CD4-positive, alpha-beta T cell treated with Interleukin-4 for 1 hour (primary cell): Measurements from ENCODE around the gene CCHCR1.

Experiments used
- DNase-seq, 2 donors: peaks; one replicate each; pipeline ENCODE4 v3.0.0-alpha.2; 2020 to 2022

Gene CCHCR1

GRCh38 chr6:31158863-31159855, 1.6 kb upstream of the CCHCR1 start:
- DNase-seq, result no peak

DNA sequence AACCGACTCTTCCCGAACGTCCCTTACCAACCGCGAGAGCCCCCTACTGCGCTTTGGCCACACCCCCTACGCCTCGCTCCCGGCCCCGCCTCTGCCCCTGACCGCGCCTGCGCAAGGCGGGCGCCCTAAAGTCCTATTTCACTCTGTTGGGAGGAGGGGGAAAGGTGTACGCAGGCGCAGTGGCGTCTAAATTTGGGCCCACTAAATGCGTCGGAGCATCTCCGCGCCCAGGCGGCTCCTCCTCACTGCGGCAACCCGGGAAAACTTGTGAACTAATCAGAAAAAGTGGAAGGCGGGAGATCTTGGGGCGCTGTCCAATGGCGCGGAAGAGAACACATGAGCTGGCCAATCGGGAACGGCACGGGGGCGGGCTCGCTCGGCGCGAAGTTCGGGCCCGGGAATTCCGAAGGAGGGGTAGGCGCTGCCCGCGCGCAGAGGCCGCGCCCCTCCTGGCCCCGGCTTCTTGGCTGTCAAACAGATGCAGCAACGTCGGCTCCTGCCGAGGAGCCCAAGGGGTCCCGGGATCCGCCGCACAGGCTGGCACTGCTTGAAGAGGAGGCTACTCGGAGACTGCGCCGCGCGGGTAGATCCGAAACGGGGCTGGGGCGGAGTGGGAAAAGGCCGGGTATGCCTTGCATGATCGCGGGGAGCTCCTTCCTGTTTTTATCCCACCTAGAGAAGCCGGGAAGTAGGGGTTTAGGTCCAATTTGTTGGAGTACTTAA, 699 bp upstream of the CCHCR1 start, which contains the start of gene TCF19:
Gene TCF19, plus strand, starts transcription at position 450 of the 723 bp plus-strand sequence. CDS start 881 bp downstream, outside the sequence.
- peak; percentile 99 for DNase-seq

- DNase-seq, result no peak
Observed at GRCh38 chr6:31156641-31157040, 961 bp downstream of the CCHCR1 start.

GRCh38 chr6:31154436-31154835, 3.2 kb downstream of the CCHCR1 start:
- no peak for DNase-seq

- no peak for DNase-seq
Observed at GRCh38 chr6:31152781-31153180, 4.8 kb downstream of the CCHCR1 start.

DNA sequence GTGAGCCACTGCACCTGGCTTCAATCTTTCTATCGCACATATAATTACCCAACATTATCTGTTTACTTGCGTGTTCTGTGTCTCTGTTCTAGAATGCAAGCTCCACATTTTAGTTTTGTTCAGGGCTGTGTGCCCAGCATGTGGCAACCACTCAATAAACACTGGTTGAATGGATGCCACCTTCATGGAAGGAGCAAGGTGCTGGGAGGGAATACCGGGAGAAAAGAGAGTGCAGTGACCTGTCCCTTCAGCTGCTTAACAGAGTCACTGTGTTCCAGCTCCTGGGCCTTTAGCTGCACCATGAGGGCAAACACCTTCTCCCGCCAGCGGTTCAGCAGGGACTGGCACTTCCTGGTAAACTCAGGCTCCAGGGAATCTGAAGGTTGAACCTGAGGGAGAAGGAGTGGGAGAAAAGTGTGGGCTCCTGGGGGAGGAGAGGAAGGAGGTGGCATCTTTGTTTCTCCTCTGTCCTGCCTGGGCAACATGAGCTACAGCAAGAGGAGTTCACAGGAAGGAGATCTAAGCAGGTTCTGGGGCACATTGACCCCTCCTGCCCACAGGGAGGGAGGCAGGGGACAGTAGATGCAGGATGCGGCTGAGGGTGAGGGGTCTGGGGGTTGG, 7.7 kb downstream of the CCHCR1 start:
- no peak for DNase-seq

GRCh38 chr6:31145386-31145785, 12.2 kb downstream of the CCHCR1 start:
- no peak for DNase-seq

DNA sequence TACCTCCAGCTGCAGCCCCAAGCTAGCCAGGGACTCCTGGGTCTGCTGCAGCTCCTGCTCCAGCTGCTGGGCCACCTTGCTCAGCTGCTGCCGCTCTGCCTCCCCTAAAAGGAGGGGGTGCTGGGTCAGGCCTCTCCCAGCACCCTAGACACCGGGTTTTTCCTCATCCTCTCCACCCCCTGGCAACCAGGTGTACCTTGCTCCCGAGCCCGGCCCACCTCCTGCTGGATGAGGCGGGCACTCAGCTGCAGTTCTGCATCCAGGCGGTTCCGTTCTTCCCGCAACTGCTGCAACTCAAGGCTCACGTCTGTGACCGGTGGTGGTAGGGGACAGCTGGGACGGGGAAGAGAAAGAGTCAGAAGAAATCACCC, 12.6 kb downstream of the CCHCR1 start:
- DNase-seq, result no peak

- DNase-seq, result no peak
Observed at GRCh38 chr6:31144296-31144969, 13.2 kb downstream of the CCHCR1 start.

GRCh38 chr6:31143148-31143547, 14.5 kb downstream of the CCHCR1 start:
- no peak for DNase-seq

DNA sequence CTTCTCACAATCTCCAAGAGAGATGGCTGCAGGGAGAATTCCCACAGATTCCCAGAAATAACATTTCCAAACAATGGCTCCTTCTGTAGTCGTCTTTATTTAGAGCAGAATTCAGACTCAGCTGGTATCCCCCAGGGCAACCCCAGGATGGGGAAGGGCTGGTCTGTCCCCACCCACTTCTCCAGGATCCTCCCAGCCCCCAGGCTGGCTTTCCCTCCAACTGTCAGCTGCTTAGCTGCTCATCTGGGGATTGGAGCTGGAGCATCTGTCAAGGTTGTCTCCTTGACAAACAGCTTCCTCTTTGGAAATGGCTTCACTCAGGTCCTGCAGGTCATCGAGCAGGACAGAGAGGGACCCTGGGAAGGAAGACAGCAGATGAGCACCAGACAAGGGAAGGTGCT, 15.2 kb downstream of the CCHCR1 start:
- no peak for DNase-seq

DNA sequence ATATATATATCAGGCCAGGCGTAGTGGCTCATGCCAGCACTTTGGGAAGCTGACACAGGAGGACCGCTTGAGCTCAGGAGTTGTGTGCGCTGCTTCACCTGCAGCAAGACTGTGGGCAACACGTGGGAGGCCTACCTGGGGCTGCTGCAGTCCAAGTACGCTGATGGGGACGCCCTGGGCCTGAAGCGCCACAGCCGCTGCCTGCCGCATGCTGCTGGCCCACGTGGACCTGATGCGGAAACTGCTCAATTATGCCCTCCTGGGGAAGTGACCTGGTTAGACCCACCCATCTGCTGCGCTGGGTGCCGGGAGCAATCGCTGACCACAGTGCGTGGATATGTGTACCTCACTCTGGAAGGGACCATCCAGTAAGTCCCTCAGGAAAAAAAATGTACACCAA, 17.0 kb downstream of the CCHCR1 start:
- no peak for DNase-seq

- no peak for DNase-seq
Observed at GRCh38 chr6:31139599-31139998, 18.0 kb downstream of the CCHCR1 start.

DNA sequence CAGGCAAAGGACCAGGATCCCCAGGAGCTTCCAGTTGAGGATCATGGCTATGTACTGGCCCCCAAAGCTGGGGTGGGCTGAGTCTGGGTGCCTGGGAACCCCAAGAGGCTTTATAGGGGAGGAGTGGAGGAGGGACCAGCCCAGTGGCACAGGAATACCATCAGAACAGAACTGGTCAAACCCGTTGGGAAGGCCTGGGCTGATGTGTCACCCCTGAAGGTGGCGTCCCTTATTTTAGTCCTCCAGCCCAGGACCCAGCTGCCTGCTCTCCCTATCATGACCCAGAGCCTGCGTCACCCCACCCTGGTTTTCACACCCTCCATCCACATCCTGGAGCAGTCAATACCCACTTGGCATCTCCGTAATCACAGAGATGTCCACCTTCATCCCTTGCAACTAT, 18.6 kb downstream of the CCHCR1 start, which contains the start of gene PSORS1C2:
Gene PSORS1C2, minus strand, starts transcription at position 85 of the 400 bp plus-strand sequence. Its CDS starts 40 bp downstream, at position 45.
- no peak for DNase-seq

DNA sequence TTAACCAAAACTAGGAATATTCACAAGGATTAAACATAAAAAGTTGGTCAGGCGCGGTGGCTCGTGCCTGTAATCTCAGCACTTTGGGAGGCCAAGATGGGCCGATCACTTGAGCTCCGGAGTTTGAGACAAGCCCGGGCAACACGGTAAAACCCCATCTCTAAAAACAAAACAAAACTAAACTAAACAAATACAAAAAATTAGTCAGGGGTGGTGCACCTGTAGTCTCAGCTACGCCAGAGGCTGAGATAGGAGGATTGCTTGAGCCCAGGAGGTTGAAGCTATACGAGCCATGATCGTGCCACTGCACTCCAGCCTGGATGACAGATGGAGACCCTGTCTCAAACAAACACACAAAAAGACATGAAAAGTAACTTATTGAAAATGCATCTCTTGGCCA, 21.9 kb downstream of the CCHCR1 start:
- DNase-seq, result no peak

GRCh38 chr6:31132806-31133205, 24.8 kb downstream of the CCHCR1 start:
- DNase-seq, result no peak

DNA sequence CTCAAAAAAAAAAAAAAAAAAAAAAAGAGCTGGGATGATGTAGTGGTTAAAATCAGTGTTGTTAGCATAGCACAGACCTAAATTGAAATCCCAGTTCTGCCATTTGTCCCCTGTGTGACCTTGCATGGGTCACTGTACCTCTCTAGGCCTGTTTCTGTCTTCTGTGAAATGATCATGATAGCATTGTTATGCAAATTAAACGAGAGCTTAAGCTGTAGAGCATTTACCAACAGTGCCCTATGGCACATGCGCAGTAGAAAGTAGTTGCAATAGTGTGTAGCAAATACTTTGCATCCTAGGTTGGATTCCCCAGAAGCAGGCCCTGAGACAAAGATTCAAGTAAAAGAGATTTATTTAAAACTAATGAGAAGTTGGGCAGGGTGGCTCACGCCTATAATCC, 26.0 kb downstream of the CCHCR1 start:
- DNase-seq, result no peak

DNA sequence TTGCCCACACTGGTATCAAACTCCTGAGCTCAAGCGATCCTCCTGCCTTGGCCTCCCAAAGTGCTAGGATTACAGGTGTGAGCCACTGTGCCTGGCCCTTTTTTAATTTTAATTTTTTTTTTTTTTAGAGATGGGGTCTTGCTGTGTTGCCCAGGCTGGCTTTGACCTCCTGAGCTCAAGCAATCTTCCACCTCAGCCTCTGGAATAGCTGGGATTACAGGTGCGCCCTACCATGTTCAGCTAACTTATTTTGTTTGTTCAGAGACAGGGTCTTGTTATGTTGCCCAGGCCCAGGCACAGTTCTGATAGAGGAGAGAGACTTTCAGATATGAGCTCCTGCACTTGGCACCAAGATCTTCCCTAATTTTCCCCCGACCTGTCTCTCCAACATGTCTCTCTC, 26.9 kb downstream of the CCHCR1 start:
- DNase-seq, result no peak

DNA sequence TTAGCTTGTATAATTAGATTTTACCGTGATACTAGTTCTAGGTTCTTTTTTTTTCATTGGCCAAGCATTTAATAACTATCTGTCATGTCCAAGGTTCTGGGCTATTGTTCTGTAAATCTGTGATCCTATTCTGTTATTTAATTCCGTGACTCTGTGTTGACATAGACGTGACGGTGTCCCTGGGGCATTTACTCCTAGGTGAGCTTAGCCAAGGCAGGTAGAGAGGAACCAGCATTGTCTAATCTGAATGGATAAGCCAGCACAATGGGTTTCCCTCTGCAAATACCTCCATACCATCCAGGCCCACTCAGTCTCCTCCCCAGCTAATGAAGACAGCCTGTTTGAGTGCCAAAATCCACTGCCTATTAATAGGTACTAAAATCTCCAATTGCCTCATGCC, 28.5 kb downstream of the CCHCR1 start:
- no peak for DNase-seq

GRCh38 chr6:31128093-31128676, 29.4 kb downstream of the CCHCR1 start:
- DNase-seq, result peak; percentile 69 to 75

GRCh38 chr6:31126396-31127175, 31.0 kb downstream of the CCHCR1 start:
- no peak for DNase-seq
